Endothelial cell of hepatic sinusoid (primary cell): ENCODE results near the gene TNNT2.

Experiments used
- in situ Hi-C: cut with HindIII; loops from 2 replicates; pipeline ENCODE4 v1.10.0; 2017; ENCODE audit warnings: low sequenced_read_pairs

The TNNT2 gene

GRCh38 chr1:201377611-201378092, at the start of gene TNNT2:
Gene TNNT2 (minus strand): TSS chr1:201377680. CDS start chr1:201373254, 4,426 bp downstream.
- in situ Hi-C loops, result loop anchor here (5.0 kb wide), 1 partner anchor 100 kb away; no protein-coding TSS in a partner anchor

GRCh38 chr1:201426479-201427310, 49.2 kb upstream of the TNNT2 start:
- in situ Hi-C loops, result no loop called here

- in situ Hi-C loops, result no loop called here
Measured at GRCh38 chr1:201424146-201424545, 46.7 kb upstream of the TNNT2 start.

GRCh38 chr1:201423655-201424054, 46.2 kb upstream of the TNNT2 start:
- in situ Hi-C loops, result no loop called here

- in situ Hi-C loops, result no loop called here
Measured at GRCh38 chr1:201422436-201423030, 45.1 kb upstream of the TNNT2 start.

- in situ Hi-C loops, result no loop called here
Measured at GRCh38 chr1:201422026-201422425, 44.5 kb upstream of the TNNT2 start.

- in situ Hi-C loops, result no loop called here
Measured at GRCh38 chr1:201421041-201421440, 43.6 kb upstream of the TNNT2 start.

GRCh38 chr1:201420608-201421002, 43.1 kb upstream of the TNNT2 start:
- in situ Hi-C loops, result no loop called here

- in situ Hi-C loops, result loop anchor here (5.0 kb wide), 1 partner anchor 63 kb away; no protein-coding TSS in a partner anchor
Measured at GRCh38 chr1:201419746-201420607, 42.5 kb upstream of the TNNT2 start.

GRCh38 chr1:201419256-201419655, 41.8 kb upstream of the TNNT2 start:
- in situ Hi-C loops, result loop anchor here (5.0 kb wide), 1 partner anchor 62 kb away; no protein-coding TSS in a partner anchor

GRCh38 chr1:201418461-201418860, 41.0 kb upstream of the TNNT2 start:
- in situ Hi-C loops, result loop anchor here (5.0 kb wide), 1 partner anchor 61 kb away; no protein-coding TSS in a partner anchor

GRCh38 chr1:201414051-201414738, 36.7 kb upstream of the TNNT2 start:
- in situ Hi-C loops, result no loop called here

GRCh38 chr1:201411292-201411691, 33.8 kb upstream of the TNNT2 start:
- in situ Hi-C loops, result no loop called here

GRCh38 chr1:201409440-201409839, 32.0 kb upstream of the TNNT2 start:
- in situ Hi-C loops, result no loop called here

GRCh38 chr1:201408834-201409200, 31.3 kb upstream of the TNNT2 start:
- in situ Hi-C loops, result no loop called here

GRCh38 chr1:201408176-201408833, 30.8 kb upstream of the TNNT2 start:
- in situ Hi-C loops, result no loop called here

- in situ Hi-C loops, result no loop called here
Measured at GRCh38 chr1:201406831-201407406, 29.4 kb upstream of the TNNT2 start.

GRCh38 chr1:201405484-201405831, 28.0 kb upstream of the TNNT2 start:
- in situ Hi-C loops, result no loop called here

GRCh38 chr1:201404722-201405483, 27.4 kb upstream of the TNNT2 start:
- in situ Hi-C loops, result no loop called here
